22Rv1 (cell line): ENCODE results near the gene TMEM179.

Experiments used
- H3K27ac ChIP-seq: fragments of 450-650 bp; 2 replicates; pipeline ENCODE4 v1.5.1; 2017
- CTCF ChIP-seq: fragments of 450-650 bp; IDR thresholded peaks from 2 replicates; pipeline ENCODE4 v1.5.1; 2017; ENCODE audit warnings: mild to moderate bottlenecking
- ZFX ChIP-seq: fragments of 450-650 bp; IDR thresholded peaks from 2 replicates; pipeline ENCODE4 v1.6.1; 2017; ENCODE audit warnings: antibody characterized with exemption, borderline replicate concordance

The TMEM179 gene

GRCh38 chr14:104636131-104636530 is 31.6 kb upstream of the TMEM179 start:
- TF ChIP-seq CTCF = no peak
- TF ChIP-seq ZFX = no peak
- H3K27ac ChIP-seq = no peak overlapping the region

GRCh38 chr14:104635717-104636116 is 31.1 kb upstream of the TMEM179 start:
- TF ChIP-seq ZFX (no peak), CTCF (no peak)
- H3K27ac ChIP-seq = no peak overlapping the region

GRCh38 chr14:104634886-104635570 is 30.5 kb upstream of the TMEM179 start:
- TF ChIP-seq CTCF = no peak
- no peak for TF ChIP-seq ZFX

DNA sequence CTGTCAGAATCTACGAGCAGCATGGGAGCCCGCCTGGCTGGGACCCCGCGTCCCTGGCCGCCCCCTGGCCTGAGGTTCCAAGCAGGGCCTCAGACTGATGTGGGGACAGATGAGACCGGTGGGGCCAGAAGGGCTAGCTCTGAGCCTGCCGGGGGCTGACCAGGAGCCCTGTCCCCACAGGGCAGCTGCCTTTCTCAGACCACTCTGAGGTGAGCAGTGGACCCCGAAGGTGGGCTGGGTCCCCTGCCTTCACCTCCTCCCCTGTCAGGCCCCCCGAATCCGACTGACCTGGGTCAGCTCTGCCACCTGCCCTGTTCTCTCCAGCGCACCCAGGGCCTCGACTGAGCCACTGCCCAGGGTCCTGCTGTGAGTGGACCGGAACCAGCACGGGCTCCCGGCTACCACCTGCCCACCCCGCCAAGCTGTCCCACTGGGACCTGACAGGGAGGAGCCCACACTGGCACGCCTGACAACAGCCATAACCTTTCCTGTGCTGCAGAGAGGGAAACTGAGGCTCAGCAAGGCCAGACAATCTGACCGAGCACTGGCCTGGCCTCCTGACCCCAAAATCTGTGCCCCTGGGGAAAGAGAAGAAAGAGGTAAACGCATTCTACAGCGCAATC is 29.7 kb upstream of the TMEM179 start:
- H3K27ac ChIP-seq = no peak overlapping the region
- no peak for TF ChIP-seq ZFX
- TF ChIP-seq CTCF = no peak

More at GRCh38 chr14:104634886-104635570, 30.5 kb upstream of the TMEM179 start:
- H3K27ac ChIP-seq = no peak overlapping the region

GRCh38 chr14:104633276-104634137 is 28.9 kb upstream of the TMEM179 start:
- no peak overlapping the region for H3K27ac ChIP-seq
- TF ChIP-seq CTCF (no peak), ZFX (no peak)

- H3K27ac ChIP-seq = no peak overlapping the region
- TF ChIP-seq CTCF (no peak), ZFX (no peak)
Measured at GRCh38 chr14:104632781-104633180, 28.2 kb upstream of the TMEM179 start.
